Posterior cingulate gyrus (tissue), 11 donors: ENCODE results near the gene CES4A.

Experiments
- DNase-seq, 10 donors: peaks; one replicate each; pipeline versions ENCODE4 v3.0.0 to v3.0.0-alpha.2; 2020 to 2021; ENCODE audit warnings: mixed read lengths in 3 of 10
- intact Hi-C: fragments of 100-400 bp; cut with DNase I; formaldehyde crosslinking; loops from one replicate; pipeline ENCODE4 v1.15.1; 2023

The CES4A gene

DNA sequence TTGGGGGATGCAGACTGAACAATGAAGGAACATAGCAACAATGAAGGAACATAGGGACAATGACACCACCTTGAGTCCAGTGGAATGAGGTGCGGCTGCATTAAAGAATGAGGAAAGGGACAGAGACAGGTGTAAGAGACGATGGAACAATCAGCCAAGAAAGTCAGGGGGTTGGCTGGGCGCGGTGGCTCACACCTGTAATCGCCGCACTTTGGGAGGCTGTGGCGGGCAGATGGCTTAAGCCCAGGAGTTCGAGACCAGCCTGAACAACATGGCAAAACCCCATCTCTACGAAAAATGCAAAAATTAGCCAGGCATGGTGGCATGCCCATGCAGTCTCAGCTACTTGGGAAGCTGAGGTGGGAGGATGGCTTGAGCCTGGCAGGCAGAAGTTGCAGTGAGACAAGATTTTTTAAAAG is 26.9 kb downstream of the CES4A start:
- peak in 1 of 10 donors; percentile 42 for DNase-seq
- intact Hi-C loops = loop anchor here (2.0 to 5.0 kb wide), 3 partner anchors 39 to 142 kb away; partner anchors contain the start of genes FBXL8 and TRADD

DNA sequence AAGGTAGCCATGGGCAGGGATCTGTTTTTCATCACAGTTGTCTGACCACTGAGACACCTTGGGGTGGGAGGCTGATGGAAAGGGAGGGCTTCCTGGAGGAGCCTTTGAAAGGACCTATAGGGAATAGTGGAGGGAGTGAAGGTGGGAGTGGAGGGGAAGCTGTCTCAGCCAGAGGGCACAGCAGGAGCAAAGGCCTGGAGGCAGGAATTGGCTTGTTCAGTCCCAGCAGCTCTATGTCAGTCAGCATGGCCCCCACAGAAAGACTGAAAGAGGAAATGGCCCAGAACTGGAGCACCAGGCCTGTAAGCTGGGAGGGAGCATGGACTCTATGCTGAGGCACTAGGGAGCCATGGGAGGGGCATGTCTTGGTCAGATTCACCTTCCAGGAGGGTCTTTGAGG is 27.8 kb downstream of the CES4A start:
- intact Hi-C loops = loop anchor here (5.0 kb wide), 2 partner anchors 86 to 141 kb away; partner anchors contain the start of genes FBXL8 and TRADD
- peak in 3 of 10 donors; percentile 1 to 40 (median 6) for DNase-seq

DNA sequence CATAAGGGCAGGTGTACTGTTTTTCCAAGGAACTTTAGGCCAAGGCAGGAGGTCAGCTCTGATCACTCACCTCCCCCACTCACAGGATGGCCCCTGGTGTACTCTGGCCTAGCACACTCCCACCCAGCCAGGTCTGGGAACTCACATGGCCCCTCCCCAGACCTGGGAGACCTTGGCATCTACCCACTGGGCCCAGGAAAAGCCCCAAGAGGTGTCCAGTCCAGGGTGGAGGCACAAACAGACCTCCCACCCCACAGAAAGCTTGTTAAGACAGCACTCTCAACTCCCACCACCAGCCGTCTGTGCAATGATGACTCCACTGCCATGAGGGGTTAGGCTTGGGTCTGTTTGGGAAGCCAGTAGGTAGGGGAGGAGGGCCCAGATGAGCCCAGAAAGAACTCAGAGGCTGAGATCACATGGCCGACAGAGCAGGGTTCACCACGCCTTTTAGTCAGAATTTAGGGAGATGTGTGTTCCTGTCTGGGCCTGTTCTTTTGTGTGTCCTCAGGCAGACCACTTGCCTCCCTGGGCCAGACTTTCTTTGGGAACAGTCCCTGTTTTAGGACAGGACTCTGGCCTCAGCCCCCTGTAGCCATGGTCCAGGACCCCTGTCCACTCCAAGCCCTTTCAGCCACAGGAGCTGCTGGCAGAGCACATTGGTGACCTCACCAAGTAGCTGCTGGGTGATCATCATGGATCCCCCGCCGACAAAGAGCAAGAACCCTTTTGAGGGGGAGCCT is 28.5 kb downstream of the CES4A start:
- peak in 3 of 10 donors; percentile 4 to 57 (median 7) for DNase-seq

DNA sequence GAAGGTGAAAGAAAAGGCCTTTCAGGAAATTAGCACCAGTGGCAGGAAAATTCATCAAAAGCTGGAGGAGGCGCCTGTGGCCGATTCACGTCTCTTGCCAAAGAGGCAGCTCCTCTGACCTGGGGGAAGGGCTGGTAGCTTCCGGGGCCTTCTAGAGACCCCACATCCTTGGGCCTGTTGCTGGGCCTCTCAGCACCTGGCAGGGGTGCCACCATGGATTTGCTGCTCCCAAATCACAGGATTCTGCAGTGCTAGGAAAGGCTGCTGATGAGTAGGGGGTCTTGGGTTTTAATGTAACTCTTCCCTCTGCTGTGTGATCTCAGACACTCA is 29.0 kb downstream of the CES4A start:
- intact Hi-C loops = loop anchor here (5.0 kb wide), 2 partner anchors 85 to 140 kb away; partner anchors contain the start of genes FBXL8 and TRADD
- DNase-seq = peak in 1 of 10 donors; percentile 45

More for the DNA sequence above, 28.5 kb downstream of the CES4A start:
- intact Hi-C loops = loop anchor here (5.0 kb wide), 2 partner anchors 85 to 140 kb away; partner anchors contain the start of genes FBXL8 and TRADD

DNA sequence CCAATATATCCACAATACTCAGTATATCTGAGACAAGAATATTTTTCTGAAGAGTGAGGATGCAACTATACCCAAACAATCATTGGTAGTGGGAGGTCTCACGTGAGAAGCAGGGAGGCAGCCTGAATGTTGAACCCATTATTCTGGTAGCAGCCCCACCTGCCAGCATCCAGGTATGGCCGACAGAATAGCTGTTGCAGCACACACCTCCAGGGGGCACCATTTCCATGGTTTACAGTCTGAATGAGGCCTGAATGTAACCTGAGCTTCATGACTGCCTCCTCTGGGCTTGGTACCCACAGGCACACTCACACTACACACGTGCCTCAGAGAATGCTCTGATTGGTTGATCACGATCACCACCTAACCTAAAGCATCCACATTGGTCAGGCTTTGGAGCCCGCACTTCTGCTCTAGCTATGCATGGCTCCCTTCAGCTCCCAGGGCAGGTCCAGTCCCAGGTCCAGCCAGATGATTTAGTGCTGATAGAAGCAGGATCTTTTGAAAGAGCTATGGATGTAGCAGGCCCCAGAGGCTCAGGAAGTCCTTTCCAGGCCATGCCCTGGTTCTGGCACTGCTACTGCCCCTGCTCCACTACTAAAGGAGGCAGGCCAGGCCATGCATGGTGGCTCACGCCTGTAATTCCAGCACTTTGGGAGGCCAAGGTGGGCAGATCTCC is 29.6 kb downstream of the CES4A start:
- DNase-seq = peak in 9 of 10 donors; percentile 39 to 93 (median 64)
- intact Hi-C loops = loop anchor here (5.0 kb wide), 2 partner anchors 84 to 139 kb away; partner anchors contain the start of genes FBXL8 and TRADD

DNA sequence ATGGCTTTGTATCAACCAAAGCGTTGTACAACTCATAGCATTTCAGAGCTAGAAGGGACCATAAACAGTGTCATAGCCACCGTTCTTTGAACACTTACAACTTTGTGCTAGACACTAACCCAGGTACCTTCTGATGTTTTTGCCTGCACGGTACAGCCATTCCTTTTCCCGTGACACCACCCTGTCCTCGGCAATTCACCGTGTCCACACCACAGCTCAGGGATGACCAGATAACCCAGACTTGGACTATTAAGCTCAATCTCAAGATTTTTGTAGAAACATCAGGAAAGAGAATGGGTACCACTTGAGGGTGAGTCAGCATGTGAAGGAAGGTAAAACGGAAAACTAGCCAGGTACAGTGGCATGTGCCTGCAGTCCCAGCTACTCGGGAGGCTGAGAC is 30.8 kb downstream of the CES4A start:
- intact Hi-C loops = loop anchor here (5.0 kb wide), 2 partner anchors 83 to 138 kb away; partner anchors contain the start of genes FBXL8 and TRADD
- DNase-seq = peak in 1 of 10 donors; percentile 7

DNA sequence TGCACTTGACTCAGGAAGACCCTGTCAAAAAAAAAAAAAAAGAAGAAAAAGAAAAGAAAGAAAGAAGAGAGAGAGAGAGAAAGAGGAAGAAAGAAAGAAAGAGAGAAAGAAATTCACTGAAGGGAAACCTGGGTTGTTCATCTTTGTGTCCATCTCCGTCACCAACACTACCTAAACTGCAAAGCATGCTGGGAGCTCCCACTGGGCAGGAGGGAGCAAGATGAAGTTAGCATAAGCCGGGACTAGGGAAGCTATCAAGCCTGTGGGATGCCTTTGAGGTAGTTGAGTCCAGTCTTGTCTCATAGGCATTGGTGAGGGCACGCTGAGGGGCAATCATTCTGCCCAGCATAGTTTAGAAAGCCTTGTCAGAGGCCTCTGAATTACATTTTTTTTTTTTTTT is 32.9 kb downstream of the CES4A start:
- DNase-seq = no peak
- intact Hi-C loops = no loop called here

DNA sequence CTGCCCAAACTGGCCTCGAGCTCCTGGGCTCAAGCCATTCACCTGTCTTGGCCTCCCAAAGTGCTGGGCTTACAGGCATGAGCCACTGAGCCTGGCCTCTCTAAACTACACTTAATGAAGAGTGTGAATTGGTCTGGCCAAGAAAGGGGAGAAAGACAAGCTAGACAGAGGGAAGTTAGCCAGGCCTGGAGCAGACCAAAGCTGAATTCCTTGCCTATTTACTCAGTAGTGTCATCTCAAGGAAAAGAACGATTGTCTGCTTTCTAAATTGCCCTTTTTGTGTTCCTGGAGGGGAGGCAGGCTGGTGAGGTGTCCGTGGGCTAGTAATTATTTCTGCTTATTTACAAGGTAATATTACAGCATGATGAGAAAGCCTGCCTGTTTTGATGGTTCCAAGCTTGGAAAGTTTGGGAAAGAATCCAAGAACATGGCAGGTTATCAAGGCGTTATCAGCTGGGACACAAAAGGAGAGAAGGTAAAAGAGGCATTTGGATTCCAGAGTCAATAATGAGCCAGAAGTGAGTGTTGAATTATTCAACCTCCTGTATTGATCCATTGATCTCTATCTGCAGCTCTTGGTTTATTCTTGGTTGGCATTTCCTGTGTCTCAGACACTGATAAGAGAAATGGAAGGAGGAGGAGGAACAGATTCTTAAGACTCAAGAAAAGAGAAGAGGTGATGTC is 34.3 kb downstream of the CES4A start:
- DNase-seq = peak in 2 of 10 donors; percentile 4 to 41
- intact Hi-C loops = no loop called here

DNA sequence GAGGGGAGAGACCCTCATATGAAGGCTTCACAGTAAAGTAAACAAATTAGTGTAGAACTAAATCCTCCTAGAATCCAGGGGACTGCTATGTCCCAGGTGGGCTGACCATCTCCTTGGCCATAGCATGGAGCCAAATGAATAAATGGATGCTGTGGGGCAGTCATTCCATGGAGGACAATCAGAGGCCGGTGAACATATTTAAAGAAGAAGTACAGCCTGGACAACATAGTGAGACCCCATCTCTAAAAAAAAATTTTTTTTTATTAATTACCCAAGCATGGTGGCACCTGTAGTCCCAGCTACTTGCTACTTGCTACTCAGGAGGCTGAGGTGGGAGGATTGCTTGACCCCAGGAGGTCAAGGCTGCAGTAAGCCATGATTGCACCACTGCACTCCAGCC is 35.3 kb downstream of the CES4A start:
- intact Hi-C loops = no loop called here
- DNase-seq = no peak

DNA sequence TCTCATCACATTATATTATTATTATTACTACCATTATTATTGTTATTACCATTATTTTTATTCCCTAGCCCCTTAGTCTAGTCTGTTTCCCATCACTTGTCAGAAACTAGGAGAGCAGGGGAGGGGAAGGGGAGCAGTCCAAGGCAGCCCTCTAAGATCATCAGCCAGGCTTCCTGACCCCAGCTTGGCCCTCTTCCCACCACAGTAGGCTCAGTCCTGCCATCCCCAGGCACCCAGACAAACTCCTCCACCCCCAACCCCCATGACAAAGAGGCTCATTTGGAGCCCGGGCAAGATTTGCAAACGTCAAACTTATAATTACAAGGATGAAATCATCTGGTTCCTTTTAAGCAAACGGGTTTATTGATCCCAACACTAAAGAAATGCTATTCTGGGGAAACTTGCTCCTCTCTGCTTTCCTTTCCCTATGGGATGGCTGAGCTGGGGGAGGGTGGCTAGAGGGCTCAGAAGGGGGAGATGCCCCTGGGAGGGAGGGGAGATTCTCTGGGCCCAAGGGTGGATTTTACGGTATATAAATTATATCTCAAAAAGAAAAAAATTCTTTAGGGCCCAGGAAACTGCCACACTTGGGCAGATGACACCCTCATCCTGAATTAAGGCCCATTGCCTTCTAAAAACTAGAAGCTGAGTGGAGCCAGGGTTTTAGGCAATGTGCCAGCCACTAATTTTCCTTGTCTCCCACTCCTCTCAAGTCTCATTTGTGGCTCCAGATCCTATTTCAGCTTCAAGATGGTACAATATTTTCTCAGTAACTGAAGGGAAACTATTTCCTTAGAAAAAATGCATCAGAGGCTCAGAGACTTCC is 36.2 kb downstream of the CES4A start:
- DNase-seq = peak in 3 of 10 donors; percentile 3 to 39 (median 5)
- intact Hi-C loops = loop anchor here (5.0 kb wide), 1 partner anchor 83 kb away; the partner anchor contains the start of gene PHAF1

DNA sequence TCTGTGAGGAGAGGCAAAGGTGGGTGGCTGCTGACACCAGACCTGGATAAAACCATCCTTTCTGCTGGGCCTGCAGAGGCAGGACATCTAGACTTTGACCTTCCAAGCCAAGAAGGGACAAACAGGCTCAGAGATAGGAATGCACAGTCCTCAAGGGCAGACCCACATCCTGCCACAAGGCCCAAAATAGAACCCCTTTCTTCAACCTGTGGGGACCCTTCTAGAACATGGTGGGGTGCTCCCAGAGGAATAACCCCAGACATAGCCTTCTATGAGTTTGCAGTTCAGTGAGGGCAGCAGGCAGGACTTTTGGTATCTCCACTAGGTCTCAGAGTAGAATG is 36.8 kb downstream of the CES4A start:
- peak in 2 of 10 donors; percentile 4 to 42 for DNase-seq
- intact Hi-C loops = loop anchor here (5.0 kb wide), 1 partner anchor 82 kb away; the partner anchor contains the start of gene PHAF1

DNA sequence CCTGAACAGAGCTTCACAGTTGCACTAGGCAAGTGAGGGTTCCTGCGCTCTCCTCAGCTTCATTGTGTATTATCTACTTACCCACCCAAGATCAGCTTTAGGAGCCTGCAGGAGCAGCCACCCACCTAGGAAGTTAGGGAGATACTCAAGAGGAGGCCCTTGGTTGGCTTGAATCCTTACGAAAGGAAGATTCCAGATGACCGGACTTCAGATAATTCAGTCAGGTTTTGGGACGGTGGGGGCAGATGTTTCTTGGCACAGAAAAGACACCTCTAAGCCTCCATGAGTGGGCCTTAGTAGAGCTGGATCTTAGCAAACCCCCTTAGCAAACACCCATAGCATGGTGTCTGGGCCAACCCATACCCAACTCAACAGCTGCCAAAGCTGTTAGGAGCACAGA is 38.2 kb downstream of the CES4A start:
- DNase-seq = peak in 1 of 10 donors; percentile 0
- intact Hi-C loops = loop anchor here (5.0 kb wide), 1 partner anchor 81 kb away; the partner anchor contains the start of gene PHAF1

DNA sequence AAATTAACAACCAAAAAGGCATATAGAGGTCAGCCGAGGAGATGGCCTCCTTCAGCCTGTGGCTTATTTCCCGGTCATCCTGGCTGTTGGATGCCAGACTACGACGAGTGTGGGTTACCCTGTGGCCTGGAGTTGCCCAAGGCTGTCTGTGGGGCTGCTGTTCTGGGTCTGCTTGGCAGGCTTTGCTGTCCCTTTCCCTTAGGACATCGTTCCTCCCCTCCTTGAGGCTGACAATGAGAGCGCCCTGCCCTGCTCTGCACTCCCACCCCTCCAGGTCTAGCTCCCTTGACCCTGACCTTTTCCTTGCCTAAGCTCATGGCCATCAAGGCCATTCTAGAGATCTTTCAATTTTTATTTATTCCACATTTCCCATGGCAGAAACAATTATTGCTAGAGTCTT is 38.7 kb downstream of the CES4A start:
- peak in 2 of 10 donors; percentile 4 to 10 for DNase-seq
- intact Hi-C loops = loop anchor here (5.0 kb wide), 1 partner anchor 80 kb away; the partner anchor contains the start of gene PHAF1

DNA sequence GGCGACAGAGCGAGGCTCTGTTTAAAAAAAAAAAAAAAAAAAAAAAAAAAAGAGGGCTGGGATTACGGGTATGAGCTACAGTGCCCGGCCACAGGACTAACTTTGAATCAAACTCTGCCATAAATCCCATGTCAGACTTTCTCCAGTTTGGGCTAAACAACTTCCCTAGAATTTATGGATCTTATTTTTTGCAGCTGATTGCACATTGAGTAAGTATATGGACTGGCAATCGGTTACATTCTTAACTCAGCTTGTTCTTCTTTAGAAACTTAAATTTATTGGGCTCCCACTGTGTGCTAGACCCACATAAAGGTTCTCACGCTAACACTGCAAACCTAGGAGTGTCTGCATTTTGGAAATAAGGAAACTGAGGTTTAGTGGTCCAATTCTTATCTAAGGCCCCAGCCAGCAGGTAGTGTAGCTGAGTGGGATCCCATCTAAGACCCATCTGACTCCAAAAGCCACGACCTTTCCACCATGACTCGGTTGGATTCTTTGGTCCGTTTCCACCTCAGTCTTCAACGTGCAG is 39.8 kb downstream of the CES4A start:
- DNase-seq = no peak
- intact Hi-C loops = loop anchor here (5.0 kb wide), 1 partner anchor 79 kb away; the partner anchor contains the start of gene PHAF1

DNA sequence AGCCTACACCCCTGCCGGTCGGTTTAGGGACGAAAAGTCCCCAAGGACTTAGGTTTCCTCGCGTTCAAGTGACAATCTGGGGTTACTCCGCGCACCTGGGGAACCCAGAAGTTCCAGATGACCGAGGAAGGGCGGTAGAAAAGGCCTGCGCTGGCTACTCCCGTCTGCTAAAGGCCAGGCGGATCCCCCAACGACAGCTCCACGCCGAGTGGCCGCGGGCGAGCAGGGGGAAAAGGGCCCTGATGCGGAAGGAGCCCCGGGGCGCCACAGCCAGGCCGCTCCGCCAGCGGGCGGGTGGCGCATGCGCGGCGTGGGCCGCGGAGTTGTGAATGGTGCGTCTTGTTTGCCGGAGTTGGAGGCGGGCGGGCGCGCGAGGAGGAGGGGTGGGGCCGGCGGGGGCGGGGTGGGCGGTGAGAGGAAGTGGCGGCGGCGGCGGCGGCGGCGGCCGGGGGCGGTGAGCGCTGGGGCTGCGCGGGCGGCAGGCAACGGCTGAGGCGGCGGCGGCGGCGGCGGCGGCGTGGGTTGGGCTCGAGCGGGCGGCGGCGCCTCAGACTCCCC is 40.4 kb downstream of the CES4A start, which contains the start of gene CBFB:
Gene CBFB, plus strand, starts transcription at position 454 of the 558 bp plus-strand sequence. CDS start 259 bp downstream, outside the sequence.
- intact Hi-C loops = loop anchor here (5.0 kb wide), 1 partner anchor 79 kb away; the partner anchor contains the start of gene PHAF1
- peak; percentile 86 to 98 (median 89) for DNase-seq

DNA sequence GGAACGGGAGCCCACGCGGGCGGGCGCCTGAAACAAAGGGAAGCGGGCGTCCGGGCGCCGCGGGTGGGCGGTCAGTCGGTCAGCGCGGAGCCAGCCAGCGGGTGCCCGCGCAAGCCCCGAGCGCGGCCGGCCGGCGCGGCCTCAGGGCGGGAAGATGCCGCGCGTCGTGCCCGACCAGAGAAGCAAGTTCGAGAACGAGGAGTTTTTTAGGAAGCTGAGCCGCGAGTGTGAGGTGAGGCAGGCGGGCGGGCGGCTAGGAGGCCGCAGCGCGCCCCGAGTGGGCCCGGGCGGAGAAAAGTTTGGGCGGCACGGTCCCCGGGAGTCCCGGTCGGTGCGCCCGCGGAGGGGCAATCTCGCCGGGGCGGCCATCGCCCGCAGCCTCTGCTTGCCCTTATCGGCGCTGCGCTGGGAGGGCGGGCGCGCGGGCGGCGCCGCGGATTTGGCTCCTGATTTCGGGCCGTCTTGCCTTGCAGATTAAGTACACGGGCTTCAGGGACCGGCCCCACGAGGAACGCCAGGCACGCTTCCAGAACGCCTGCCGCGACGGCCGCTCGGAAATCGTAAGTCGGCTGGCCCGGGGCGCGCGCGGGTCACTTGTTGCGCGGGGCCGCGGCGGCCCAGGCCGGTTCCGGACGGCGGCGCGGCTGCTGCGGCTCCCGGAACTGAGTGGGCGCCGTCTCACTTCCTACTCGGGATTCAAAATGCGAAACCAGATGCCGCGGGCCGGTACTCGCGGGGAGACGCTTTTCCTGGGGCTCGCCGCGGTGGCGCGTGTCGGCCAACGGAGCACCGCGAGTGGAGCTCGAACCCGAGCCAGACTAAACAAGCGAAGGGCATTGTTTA is 41.1 kb downstream of the CES4A start:
- DNase-seq = peak; percentile 19 to 92 (median 39)
- intact Hi-C loops = loop anchor here (5.0 kb wide), 1 partner anchor 78 kb away; the partner anchor contains the start of gene PHAF1

DNA sequence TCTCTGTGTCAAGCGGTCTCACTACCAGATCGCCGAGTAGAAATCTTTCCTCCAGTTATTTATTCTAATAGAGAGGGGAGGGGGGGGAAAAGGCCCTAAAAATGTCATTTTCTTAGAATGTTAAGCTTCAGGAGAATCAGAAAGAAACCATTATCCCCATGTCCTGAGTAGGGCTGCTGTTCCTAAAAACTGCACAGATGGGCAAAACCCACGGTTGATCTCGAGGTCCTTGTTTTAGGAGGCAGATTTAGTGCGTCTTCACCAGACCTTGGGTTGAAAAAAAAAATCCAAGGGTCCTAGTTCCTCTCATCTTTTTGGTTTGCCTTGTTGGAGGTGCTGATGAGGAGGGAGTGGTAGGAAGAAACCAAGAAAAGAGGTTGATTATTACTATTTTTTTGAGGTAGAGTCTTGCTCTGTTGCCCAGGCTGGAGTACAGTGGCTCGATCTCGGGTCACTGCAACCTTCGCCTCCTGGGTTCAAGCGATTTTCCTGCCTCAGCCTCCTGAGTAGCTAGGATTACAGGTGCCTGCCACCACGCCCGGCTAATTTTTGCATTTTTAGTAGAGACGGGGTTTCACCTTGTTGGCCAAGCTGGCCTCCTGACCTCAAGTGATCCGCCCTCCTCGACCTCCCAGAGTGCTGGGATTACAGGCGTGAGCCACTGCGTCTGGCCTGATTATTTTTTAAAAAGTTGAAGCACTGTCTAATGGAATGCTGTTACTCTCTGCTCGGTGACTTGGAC is 42.0 kb downstream of the CES4A start:
- DNase-seq = peak in 1 of 10 donors; percentile 13
- intact Hi-C loops = no loop called here
